H1 (cell line): ENCODE data around the gene TEX10. TPM values are rescaled to one million over a fixed set of nuclear protein-coding genes. Genes with fewer than 3 reads are reported as not detected.

Source experiments
- CTCF ChIA-PET: fragments of 300-600 bp; sonication (Branson Sonifier 250); formaldehyde crosslinking; loops from one replicate; lab custom pipeline; 2021; ENCODE audit not compliant: partially characterized antibody; lab: Charles Lee
- POLR2A ChIA-PET: fragments of 300-600 bp; sonication (Branson Sonifier 250); formaldehyde crosslinking; loops from one replicate; lab custom pipeline; 2021; ENCODE audit warnings: inconsistent platforms; ENCODE audit not compliant: partially characterized antibody; lab: Charles Lee
- DNase-seq, 2 experiments: peaks; one replicate each; pipeline versions ENCODE4 v3.0.0 to v3.0.0-alpha.2; 2010 to 2022; ENCODE audit warnings: low spot score in 2 of 2, low read depth in 1 of 2, mixed read lengths in 1 of 2
- FAIRE-seq: peaks from 2 replicates; lab custom pipeline; 2011; peaks lifted over from hg19 to GRCh38; lab: Jason Lieb, UNC
- H2AFZ ChIP-seq: 2 replicates; pipeline ENCODE4 v1.8.1; 2012; ENCODE audit warnings: low read length, inconsistent platforms
- H2AK5ac ChIP-seq: 2 replicates; pipeline ENCODE4 v1.6.1; 2013; ENCODE audit warnings: low read depth, low read length
- H2BK120ac ChIP-seq: replicated peaks from 2 replicates; pipeline ENCODE3; 2013; ENCODE audit warnings: low read depth, low read length, inconsistent platforms
- H2BK12ac ChIP-seq: 2 replicates; pipeline ENCODE4 v1.6.1; 2013; ENCODE audit warnings: low read depth, low read length
- H2BK15ac ChIP-seq: 2 replicates; pipeline ENCODE4 v1.6.1; 2013; ENCODE audit warnings: low read length
- H2BK20ac ChIP-seq: 2 replicates; pipeline ENCODE4 v1.6.1; 2013; ENCODE audit warnings: low read length
- H2BK5ac ChIP-seq: 2 replicates; pipeline ENCODE4 v1.6.1; 2013; ENCODE audit warnings: low read depth, low read length
- H3K14ac ChIP-seq: 2 replicates; pipeline ENCODE4 v1.6.1; 2013; ENCODE audit warnings: inconsistent platforms; ENCODE audit not compliant: insufficient read length
- H3K18ac ChIP-seq: 2 replicates; pipeline ENCODE4 v1.6.1; 2013; ENCODE audit warnings: low read length; ENCODE audit errors: extremely low read depth
- H3K23ac ChIP-seq: 2 replicates; pipeline ENCODE4 v1.6.1; 2013; ENCODE audit warnings: inconsistent platforms; ENCODE audit not compliant: insufficient read length
- H3K23me2 ChIP-seq: 2 replicates; pipeline ENCODE4 v1.6.1; 2013; ENCODE audit warnings: low read depth, low read length
- H3K27ac ChIP-seq: 2 replicates; pipeline ENCODE4 v1.6.1; 2011; ENCODE audit warnings: low read depth, low read length, inconsistent platforms
- H3K27me3 ChIP-seq, 4 experiments: replicated peaks in 1 of 4; 1 replicate in 1 of 4; 2 replicates in 3 of 4; pipeline versions ENCODE4 v1.6.1 to v1.8.1; 2011 to 2013; ENCODE audit warnings: low read length in 3 of 4, mild to moderate bottlenecking in 3 of 4, inconsistent platforms in 2 of 4, mixed read lengths in 2 of 4, moderate library complexity in 1 of 4; ENCODE audit not compliant: control insufficient read depth in 3 of 4, insufficient read depth in 3 of 4; ENCODE audit errors: extremely low read depth in 1 of 4
- H3K36me3 ChIP-seq, 4 experiments: 2 replicates each; pipeline versions ENCODE4 v1.6.1 to v1.8.1; 2011 to 2013; ENCODE audit warnings: mild to moderate bottlenecking in 4 of 4, low read length in 3 of 4, moderate library complexity in 2 of 4, control low read depth in 1 of 4, inconsistent platforms in 1 of 4; ENCODE audit not compliant: insufficient read depth in 4 of 4, control insufficient read depth in 2 of 4
- H3K4ac ChIP-seq: replicated peaks from 2 replicates; pipeline ENCODE3; 2013; ENCODE audit warnings: low read length, low read depth, mixed read lengths, inconsistent platforms; ENCODE audit not compliant: insufficient read length
- H3K4me1 ChIP-seq, 4 experiments: replicated peaks in 1 of 4; 1 replicate in 1 of 4; 2 replicates in 3 of 4; pipeline versions ENCODE4 v1.6.1 to v1.8.1; 2011 to 2013; ENCODE audit warnings: low read length in 3 of 4, inconsistent platforms in 2 of 4, mixed read lengths in 1 of 4; ENCODE audit not compliant: insufficient read depth in 4 of 4, control insufficient read depth in 3 of 4
- H3K4me2 ChIP-seq, 2 experiments: 2 replicates each; pipeline versions ENCODE4 v1.6.1 to v1.8.1; 2011 to 2013; ENCODE audit warnings: low read depth in 2 of 2, low read length in 2 of 2, control low read depth in 1 of 2, inconsistent platforms in 1 of 2, mild to moderate bottlenecking in 1 of 2; ENCODE audit not compliant: insufficient read depth in 1 of 2
- H3K4me3 ChIP-seq, 4 experiments: fragments of 200-600, 300-600 bp in 1 of 4; sonication (generic), shearing (Covaris generic), sonication (Bioruptor Twin) in 1 of 4; 2 replicates each; pipeline versions ENCODE4 v1.5.1 to v1.8.1; 2011 to 2016; ENCODE audit warnings: low read length in 4 of 4, low read depth in 3 of 4, control low read depth in 2 of 4, inconsistent platforms in 2 of 4, mild to moderate bottlenecking in 2 of 4, mixed read lengths in 1 of 4, moderate library complexity in 1 of 4; ENCODE audit not compliant: insufficient read depth in 2 of 4; ENCODE audit errors: extremely low read depth in 1 of 4
- H3K56ac ChIP-seq: replicated peaks from 2 replicates; pipeline ENCODE3; 2013; ENCODE audit warnings: low read depth, mild to moderate bottlenecking, mixed read lengths, low read length, inconsistent platforms; ENCODE audit not compliant: insufficient read length
- H3K79me1 ChIP-seq: 2 replicates; pipeline ENCODE4 v1.6.1; 2013; ENCODE audit warnings: low read depth, low read length, control low read depth
- H3K79me2 ChIP-seq, 2 experiments: 2 replicates each; pipeline versions ENCODE4 v1.6.1 to v1.8.1; 2012 to 2013; ENCODE audit warnings: low read length in 2 of 2, mild to moderate bottlenecking in 2 of 2, inconsistent platforms in 1 of 2; ENCODE audit not compliant: insufficient read depth in 2 of 2, control insufficient read depth in 1 of 2
- H3K9ac ChIP-seq, 4 experiments: replicated peaks in 1 of 4; 1 replicate in 1 of 4; 2 replicates in 3 of 4; pipeline versions ENCODE4 v1.6.1 to v1.8.1; 2011 to 2013; ENCODE audit warnings: low read depth in 3 of 4, low read length in 3 of 4, control low read depth in 2 of 4, mild to moderate bottlenecking in 2 of 4, moderate library complexity in 2 of 4, inconsistent platforms in 1 of 4; ENCODE audit errors: extremely low read depth in 1 of 4
- H3K9me3 ChIP-seq, 2 experiments: 2 replicates each; pipeline versions ENCODE4 v1.6.1 to v1.8.1; 2012 to 2013; ENCODE audit warnings: mild to moderate bottlenecking in 2 of 2, moderate library complexity in 2 of 2, control low read depth in 1 of 2, inconsistent platforms in 1 of 2, low read depth in 1 of 2, low read length in 1 of 2, mixed read lengths in 1 of 2; ENCODE audit not compliant: insufficient read depth in 2 of 2
- H4K20me1 ChIP-seq, 2 experiments: replicated peaks in 1 of 2; 2 replicates each; pipeline versions ENCODE3 to v1.8.1; 2011 to 2013; ENCODE audit warnings: inconsistent platforms in 2 of 2, low read length in 2 of 2, mild to moderate bottlenecking in 1 of 2; ENCODE audit not compliant: insufficient read depth in 2 of 2, control insufficient read depth in 1 of 2
- H4K5ac ChIP-seq: 2 replicates; pipeline ENCODE4 v1.6.1; 2013; ENCODE audit warnings: low read length, low read depth, mixed read lengths, inconsistent platforms; ENCODE audit not compliant: insufficient read length
- H4K8ac ChIP-seq: 2 replicates; pipeline ENCODE4 v1.8.0; 2013; ENCODE audit warnings: mild to moderate bottlenecking, moderate library complexity, low read length, inconsistent platforms; ENCODE audit not compliant: insufficient read depth; ENCODE audit errors: extremely low read depth
- H4K91ac ChIP-seq: replicated peaks from 2 replicates; pipeline ENCODE3; 2013; ENCODE audit warnings: low read length, mixed read lengths, inconsistent platforms; ENCODE audit not compliant: insufficient read length
- POLR2AphosphoS5 ChIP-seq: IDR thresholded peaks from 2 replicates; pipeline ENCODE4 v1.6.1; 2011; ENCODE audit warnings: low read depth, low read length
- WGBS, 2 experiments: shearing (Covaris generic) in 1 of 2; methylation state at CpG; one replicate each; pipeline versions ENCODE4 v1.1.6 to v1.1.7; 2013 to 2015; ENCODE audit warnings: low lambda C conversion rate in 2 of 2, mixed read lengths in 2 of 2, inconsistent platforms in 1 of 2, low coverage in 1 of 2, missing lambda C conversion rate in 1 of 2; ENCODE audit not compliant: insufficient replicate concordance in 2 of 2, insufficient coverage in 1 of 2, insufficient read length in 1 of 2; ENCODE audit errors: extremely low coverage in 1 of 2, missing lambda C conversion rate in 1 of 2; 5-methylcytosine and 5-hydroxymethylcytosine counted together
- polyA plus RNA-seq, 7 experiments: library from polyadenylated mRNA; depleted of rRNA in 3 of 7; stranded (reverse) in 5 of 7; unstranded in 2 of 7; fragments of >200 nt in 5 of 7; fragments of 200-250 nt in 2 of 7; gene quantifications; 1 replicate in 5 of 7; 2 replicates in 1 of 7; 4 replicates in 1 of 7; pipeline versions ENCODE4 v1.2.1 to v1.2.3, GENCODE V29; 2011 to 2013; ENCODE audit warnings: missing spikeins in 2 of 7, mixed read lengths in 2 of 7
- total RNA-seq: library from RNA; stranded (reverse); fragmentation: NEBNext Ultra II Directional; extraction: Animal tissue kit (Norgen Biotek cat#: 25700); gene quantifications from 2 replicates; pipeline ENCODE4 v1.2.1, GENCODE V29; 2021
- TF ChIP-seq, protein P1 (sequence below), 3 experiments: IDR thresholded peaks; 1 replicate in 2 of 3; 2 replicates in 1 of 3; pipeline versions ENCODE4 v1.5.1 to v1.6.1; 2011; ENCODE audit warnings: low read length in 3 of 3, mild to moderate bottlenecking in 3 of 3, inconsistent platforms in 2 of 3, low read depth in 1 of 3, moderate library complexity in 1 of 3; ENCODE audit not compliant: insufficient read depth in 1 of 3; ENCODE audit errors: control extremely low read depth in 1 of 3

The TEX10 gene
- total and polyA plus RNA-seq, 2 of the 8 experiments (the other 6 are each of a cell fraction or from before 2014, with no cell fraction given), result 46.9 to 81.0 TPM

DNA sequence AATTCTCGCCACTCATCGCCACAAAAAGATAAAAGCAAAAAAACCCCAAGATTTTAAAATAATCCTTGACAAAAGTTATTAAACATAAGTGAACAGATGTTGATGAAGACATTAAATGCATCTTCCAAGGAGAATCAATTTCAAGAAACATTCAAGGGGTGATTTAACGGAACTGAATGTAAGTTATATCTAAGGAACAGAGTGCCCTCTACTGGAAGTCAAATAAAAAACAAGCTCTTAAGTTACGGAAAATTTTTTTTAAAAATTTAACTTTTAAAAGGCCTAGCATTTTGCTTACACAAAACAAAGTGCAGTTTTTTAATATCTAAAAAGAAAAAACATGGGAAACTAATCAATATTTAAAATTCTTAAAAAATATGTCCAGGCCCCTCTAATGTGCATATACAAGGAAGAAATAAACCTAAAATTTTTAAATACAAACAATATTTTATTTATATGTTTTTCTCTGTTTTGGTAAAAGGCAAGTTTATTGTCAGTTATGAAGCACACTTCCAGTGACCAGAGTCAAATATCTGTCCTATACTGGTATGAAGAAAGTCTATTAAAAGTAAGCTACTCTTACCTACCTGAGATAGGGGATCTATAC lies 28.0 kb downstream of the TEX10 start:
- Histone ChIP-seq H2BK12ac (no peak overlapping the region), H3K9me3 (no peaks in the 10 kb centered on the region), H3K27me3 (no peaks in the 10 kb centered on the region), H3K23me2 (no peaks in the 10 kb centered on the region; the same call in 1 of the 2 replicates), H3K18ac (no peak overlapping the region), H2BK15ac (no peak overlapping the region), H4K91ac (no peak overlapping the region), H3K79me2 (peaks cover 0 to 33% of the 10 kb centered on the region in 2 experiments; a peak in 2 of 4 replicates), H3K23ac (no peak overlapping the region), H2AFZ (no peak overlapping the region), H2BK120ac (no peak overlapping the region), H3K4ac (no peak overlapping the region), H4K5ac (no peak overlapping the region), H3K27ac (no peak overlapping the region), H3K36me3 (peaks cover 0 to 66% (median 33%) of the 10 kb centered on the region in 4 experiments; a peak in 6 of 8 replicates), H4K8ac (no peak overlapping the region), H3K4me2 (no peak overlapping the region), H2AK5ac (no peak overlapping the region), H3K4me1 (no peaks in the 10 kb centered on the region), H3K9ac (no peak overlapping the region), H4K20me1 (peaks cover 7 to 8% of the 10 kb centered on the region in 2 experiments), H3K79me1 (no peaks in the 10 kb centered on the region), H2BK5ac (no peak overlapping the region), H3K14ac (no peak overlapping the region), H2BK20ac (no peak overlapping the region), H3K56ac (no peak overlapping the region), H3K4me3 (no peak overlapping the region)
- FAIRE-seq, result no peak
- no peak for DNase-seq
- WGBS, 2 experiments, result 81% methylated on average over 4 of the region's 4 CpGs; no CpG with 5 or more reads in 1 of the 2 experiments
- POLR2A ChIA-PET, result interaction anchor here (1.0 to 2.1 kb wide), 3 partner anchors 27 to 33 kb away, joined by 3 to 9 read pairs (median 4); partner anchors contain the start of gene TEX10
- no peak for TF ChIP-seq POLR2AphosphoS5
- TF ChIP-seq, protein P1, sequence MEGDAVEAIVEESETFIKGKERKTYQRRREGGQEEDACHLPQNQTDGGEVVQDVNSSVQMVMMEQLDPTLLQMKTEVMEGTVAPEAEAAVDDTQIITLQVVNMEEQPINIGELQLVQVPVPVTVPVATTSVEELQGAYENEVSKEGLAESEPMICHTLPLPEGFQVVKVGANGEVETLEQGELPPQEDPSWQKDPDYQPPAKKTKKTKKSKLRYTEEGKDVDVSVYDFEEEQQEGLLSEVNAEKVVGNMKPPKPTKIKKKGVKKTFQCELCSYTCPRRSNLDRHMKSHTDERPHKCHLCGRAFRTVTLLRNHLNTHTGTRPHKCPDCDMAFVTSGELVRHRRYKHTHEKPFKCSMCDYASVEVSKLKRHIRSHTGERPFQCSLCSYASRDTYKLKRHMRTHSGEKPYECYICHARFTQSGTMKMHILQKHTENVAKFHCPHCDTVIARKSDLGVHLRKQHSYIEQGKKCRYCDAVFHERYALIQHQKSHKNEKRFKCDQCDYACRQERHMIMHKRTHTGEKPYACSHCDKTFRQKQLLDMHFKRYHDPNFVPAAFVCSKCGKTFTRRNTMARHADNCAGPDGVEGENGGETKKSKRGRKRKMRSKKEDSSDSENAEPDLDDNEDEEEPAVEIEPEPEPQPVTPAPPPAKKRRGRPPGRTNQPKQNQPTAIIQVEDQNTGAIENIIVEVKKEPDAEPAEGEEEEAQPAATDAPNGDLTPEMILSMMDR (IDR thresholded peaks at IDR 0.05; ENCODE audit: control extremely low read depth in 1 of 3, insufficient read depth in 1 of 3, low read depth in 1 of 3, low read length in 3 of 3), result peak in 2 of 3 experiments; percentile 25 to 33; a peak in 2 of 4 replicates
- CTCF ChIA-PET, result interaction anchor here (0.6 to 3.5 kb wide), 37 partner anchors 8 to 1141 kb away, joined by 3 to 29 read pairs (median 4); partner anchors contain the start of gene TEX10
